ES-I3 (cell line): Measurements from ENCODE around the gene TOMM40L.

Experiments used
- H3K36me3 ChIP-seq: 2 replicates; pipeline ENCODE4 v1.6.1; 2013; ENCODE audit warnings: mild to moderate bottlenecking, low read length, control low read depth, moderate library complexity; ENCODE audit not compliant: insufficient read depth
- H3K4me1 ChIP-seq: 2 replicates; pipeline ENCODE4 v1.6.1; 2013; ENCODE audit warnings: mild to moderate bottlenecking, control low read depth, low read length; ENCODE audit not compliant: insufficient read depth
- H3K9ac ChIP-seq: 2 replicates; pipeline ENCODE4 v1.6.1; 2013; ENCODE audit warnings: low read depth, mild to moderate bottlenecking, low read length, moderate library complexity
- H3K9me3 ChIP-seq: 2 replicates; pipeline ENCODE4 v1.6.1; 2013; ENCODE audit warnings: mild to moderate bottlenecking, low read length, moderate library complexity; ENCODE audit not compliant: control insufficient read depth, insufficient read depth

The TOMM40L gene

GRCh38 chr1:161225534-161226319, at the start of gene TOMM40L:
Gene TOMM40L, plus strand, starts transcription at chr1:161226060. Its CDS starts 430 bp downstream, at chr1:161226490.
- H3K4me1 ChIP-seq: no peaks in the 10 kb centered on the region; the same call in 1 of the 2 replicates
- peaks cover 5% of the 10 kb centered on the region; the same call in 1 of the 2 replicates for H3K36me3 ChIP-seq

GRCh38 chr1:161176468-161177111, 49.3 kb upstream of the TOMM40L start:
- Histone ChIP-seq H3K9ac (peak overlapping the region; percentile 65), H3K36me3 (peaks cover 5% of the 10 kb centered on the region), H3K9me3 (no peaks in the 10 kb centered on the region), H3K4me1 (peaks cover 7% of the 10 kb centered on the region; the same call in 1 of the 2 replicates)

More at GRCh38 chr1:161225534-161226319, at the start of gene TOMM40L:
- no peaks in the 10 kb centered on the region for H3K9me3 ChIP-seq
- peak within 1 kb of the TSS; percentile 66 for H3K9ac ChIP-seq

- no peaks in the 10 kb centered on the region; the same call in 1 of the 2 replicates for H3K36me3 ChIP-seq
- H3K9me3 ChIP-seq: no peaks in the 10 kb centered on the region
- H3K9ac ChIP-seq: peak within 1 kb of the TSS; percentile 65
- H3K4me1 ChIP-seq: peaks cover 7% of the 10 kb centered on the region; the same call in 1 of the 2 replicates
Measured at GRCh38 chr1:161177112-161177935, 48.5 kb upstream of the TOMM40L start, which contains the start of gene B4GALT3. Gene B4GALT3, minus strand, starts transcription at chr1:161177507. Its CDS starts 1,447 bp downstream, at chr1:161176060.

GRCh38 chr1:161177936-161178244, 48.0 kb upstream of the TOMM40L start:
- Histone ChIP-seq H3K9me3 (no peaks in the 10 kb centered on the region), H3K4me1 (peaks cover 7% of the 10 kb centered on the region; the same call in 1 of the 2 replicates), H3K36me3 (no peaks in the 10 kb centered on the region; the same call in 1 of the 2 replicates), H3K9ac (peak overlapping the region; percentile 65; the same call in 1 of the 2 replicates)

GRCh38 chr1:161179698-161180097, 46.2 kb upstream of the TOMM40L start:
- no peak overlapping the region for H3K9ac ChIP-seq
- no peaks in the 10 kb centered on the region for H3K9me3 ChIP-seq
- no peaks in the 10 kb centered on the region for H3K36me3 ChIP-seq
- peaks cover 7% of the 10 kb centered on the region; the same call in 1 of the 2 replicates for H3K4me1 ChIP-seq

GRCh38 chr1:161180639-161181038, 45.2 kb upstream of the TOMM40L start:
- H3K9ac ChIP-seq: no peak overlapping the region
- no peaks in the 10 kb centered on the region for H3K9me3 ChIP-seq
- H3K4me1 ChIP-seq: peaks cover 10% of the 10 kb centered on the region; the same call in 1 of the 2 replicates
- H3K36me3 ChIP-seq: no peaks in the 10 kb centered on the region

GRCh38 chr1:161182214-161182613, 43.6 kb upstream of the TOMM40L start:
- Histone ChIP-seq H3K4me1 (peaks cover 10% of the 10 kb centered on the region; the same call in 1 of the 2 replicates), H3K36me3 (no peaks in the 10 kb centered on the region), H3K9ac (no peak overlapping the region), H3K9me3 (no peaks in the 10 kb centered on the region)

- H3K4me1 ChIP-seq: peaks cover 3% of the 10 kb centered on the region; the same call in 1 of the 2 replicates
- H3K9ac ChIP-seq: no peak overlapping the region
- H3K36me3 ChIP-seq: no peaks in the 10 kb centered on the region
- H3K9me3 ChIP-seq: no peaks in the 10 kb centered on the region
Measured at GRCh38 chr1:161185282-161185682, 40.6 kb upstream of the TOMM40L start.

- Histone ChIP-seq H3K9ac (no peak overlapping the region), H3K36me3 (no peaks in the 10 kb centered on the region), H3K4me1 (peaks cover 3% of the 10 kb centered on the region; the same call in 1 of the 2 replicates)
Measured at GRCh38 chr1:161185732-161186311, 40.0 kb upstream of the TOMM40L start.

GRCh38 chr1:161187311-161187710, 38.5 kb upstream of the TOMM40L start:
- peaks cover 3% of the 10 kb centered on the region; the same call in 1 of the 2 replicates for H3K4me1 ChIP-seq
- H3K36me3 ChIP-seq: no peaks in the 10 kb centered on the region
- H3K9me3 ChIP-seq: no peaks in the 10 kb centered on the region

More at GRCh38 chr1:161185732-161186311, 40.0 kb upstream of the TOMM40L start:
- no peaks in the 10 kb centered on the region for H3K9me3 ChIP-seq

GRCh38 chr1:161188381-161188780, 37.5 kb upstream of the TOMM40L start:
- Histone ChIP-seq H3K4me1 (peaks cover 6% of the 10 kb centered on the region; the same call in 1 of the 2 replicates), H3K36me3 (no peaks in the 10 kb centered on the region), H3K9me3 (no peaks in the 10 kb centered on the region), H3K9ac (no peak overlapping the region)

More at GRCh38 chr1:161187311-161187710, 38.5 kb upstream of the TOMM40L start:
- H3K9ac ChIP-seq: no peak overlapping the region

- Histone ChIP-seq H3K4me1 (peaks cover 6% of the 10 kb centered on the region; the same call in 1 of the 2 replicates), H3K9me3 (no peaks in the 10 kb centered on the region), H3K36me3 (no peaks in the 10 kb centered on the region), H3K9ac (no peak overlapping the region)
Measured at GRCh38 chr1:161189036-161189435, 36.8 kb upstream of the TOMM40L start.

GRCh38 chr1:161190962-161191521, 34.8 kb upstream of the TOMM40L start:
- H3K9ac ChIP-seq: no peak overlapping the region
- H3K4me1 ChIP-seq: 0 out of 2 replicates have a peak, but pooled peaks cover 3% of the 10 kb centered on the region
- peaks cover 4% of the 10 kb centered on the region; the same call in 1 of the 2 replicates for H3K36me3 ChIP-seq
- no peaks in the 10 kb centered on the region for H3K9me3 ChIP-seq
